PC-9 (cell line): ENCODE measurements around the gene MAPK8IP3.

Experiments
- CTCF ChIP-seq: fragments of 200-600 bp; sonication (generic); conservative IDR thresholded peaks from 2 replicates; pipeline ENCODE4 v1.6.1; 2017; ENCODE audit warnings: mixed run types, antibody characterized with exemption, mild to moderate bottlenecking, moderate library complexity
- EZH2 ChIP-seq: fragments of 200-600 bp; sonication (generic); IDR thresholded peaks from 2 replicates; pipeline ENCODE4 v1.8.0; 2017; ENCODE audit warnings: antibody characterized with exemption, low read depth

GRCh38 chr16:1782408-1783264, 76.6 kb downstream of the MAPK8IP3 start, which contains the start of the genes NUBP2 and SPSB3:
- no peak for TF ChIP-seq CTCF
- no peak for TF ChIP-seq EZH2
